ENCODE measurements around the gene EEFSEC. TPM values are rescaled to one million over a fixed set of nuclear protein-coding genes. Genes with fewer than 3 reads are reported as not detected.

Gene EEFSEC
- total and polyA plus RNA-seq, 2 of the 8 experiments (the other 6 are each of a cell fraction or from before 2014, with no cell fraction given) = 13.1 to 19.8 TPM

GRCh38 chr3:128277378-128278069, 124.2 kb downstream of the EEFSEC start:
- Histone ChIP-seq H2BK5ac (ENCODE audit: low read depth, low read length) (no peak overlapping the region), H4K20me1 (replicated peaks in 1 of 2; ENCODE audit: control insufficient read depth in 1 of 2, insufficient read depth in 2 of 2, low read length in 2 of 2) (no peaks in the 10 kb centered on the region), H4K5ac (ENCODE audit: insufficient read length, low read depth, low read length) (no peak overlapping the region), H3K79me1 (ENCODE audit: low read depth, low read length) (no peaks in the 10 kb centered on the region), H3K23me2 (ENCODE audit: low read depth, low read length) (no peaks in the 10 kb centered on the region), H2AFZ (ENCODE audit: low read length) (no peak overlapping the region), H3K4me3 (ENCODE audit: extremely low read depth in 1 of 4, insufficient read depth in 2 of 4, low read depth in 3 of 4, low read length in 4 of 4) (no peak overlapping the region), H3K23ac (ENCODE audit: insufficient read length) (no peak overlapping the region), H4K91ac (replicated peaks; ENCODE audit: insufficient read length, low read length) (peak overlapping the region; percentile 56), H3K14ac (ENCODE audit: insufficient read length) (no peak overlapping the region), H3K18ac (ENCODE audit: extremely low read depth, low read length) (no peak overlapping the region), H4K8ac (ENCODE audit: extremely low read depth, insufficient read depth, low read length) (peak overlapping the region; percentile 38; the same call in 1 of the 2 replicates), H3K9me3 (ENCODE audit: insufficient read depth in 2 of 2, low read depth in 1 of 2, low read length in 1 of 2) (no peaks in the 10 kb centered on the region), H2BK120ac (replicated peaks; ENCODE audit: low read depth, low read length) (peak overlapping the region; percentile 52), H3K9ac (replicated peaks in 1 of 4; ENCODE audit: extremely low read depth in 1 of 4, low read depth in 3 of 4, low read length in 3 of 4) (no peak overlapping the region), H2BK12ac (ENCODE audit: low read depth, low read length) (peak overlapping the region; percentile 85; the same call in 1 of the 2 replicates), H2BK20ac (ENCODE audit: low read length) (0 out of 2 replicates have a peak overlapping the region, but pooled peaks have one; percentile 9), H3K56ac (replicated peaks; ENCODE audit: insufficient read length, low read depth, low read length) (no peak overlapping the region), H3K36me3 (ENCODE audit: control insufficient read depth in 2 of 4, insufficient read depth in 4 of 4, low read length in 3 of 4) (no peaks in the 10 kb centered on the region), H3K27me3 (replicated peaks in 1 of 4; ENCODE audit: control insufficient read depth in 3 of 4, extremely low read depth in 1 of 4, insufficient read depth in 3 of 4, low read length in 3 of 4) (peaks cover 0 to 12% (median 5%) of the 10 kb centered on the region in 4 experiments; a peak in 3 of 7 replicates), H3K27ac (ENCODE audit: low read depth, low read length) (no peak overlapping the region), H2BK15ac (ENCODE audit: low read length) (peak overlapping the region; percentile 96), H3K79me2 (ENCODE audit: control insufficient read depth in 1 of 2, insufficient read depth in 2 of 2, low read length in 2 of 2) (no peaks in the 10 kb centered on the region), H3K4me2 (ENCODE audit: insufficient read depth in 1 of 2, low read depth in 2 of 2, low read length in 2 of 2) (no peak overlapping the region), H3K4ac (replicated peaks; ENCODE audit: insufficient read length, low read depth, low read length) (peak overlapping the region; percentile 53), H3K4me1 (replicated peaks in 1 of 4; ENCODE audit: control insufficient read depth in 3 of 4, insufficient read depth in 4 of 4, low read length in 3 of 4) (peaks cover 20 to 62% (median 41%) of the 10 kb centered on the region in 4 experiments), H2AK5ac (ENCODE audit: low read depth, low read length) (peak overlapping the region; percentile 70; the same call in 1 of the 2 replicates)
- no peak for FAIRE-seq
- POLR2A ChIA-PET (ENCODE audit: partially characterized antibody) = no interaction called here
- no peak for TF ChIP-seq FOSL1 (IDR thresholded peaks at IDR 0.05; ENCODE audit: insufficient read depth, low read depth, low read length)
- TF ChIP-seq CTBP2 (IDR thresholded peaks at IDR 0.05; ENCODE audit: borderline replicate concordance, insufficient read depth, insufficient read length, low read length) = no peak
- no peak for TF ChIP-seq SP4 (IDR thresholded peaks at IDR 0.05; ENCODE audit: low read length)
- TF ChIP-seq KDM5A (IDR thresholded peaks at IDR 0.05; ENCODE audit: low read length) = no peak
- no peak for TF ChIP-seq EP300 (IDR thresholded peaks at IDR 0.05; ENCODE audit: borderline replicate concordance in 1 of 2, low read depth in 2 of 2, low read length in 2 of 2)
- no peak for TF ChIP-seq MAFK (IDR thresholded peaks at IDR 0.05; ENCODE audit: low read depth, low read length)
- TF ChIP-seq GTF2F1 (IDR thresholded peaks at IDR 0.05; ENCODE audit: borderline replicate concordance, low read depth, low read length) = no peak
- TF ChIP-seq POU5F1 (IDR thresholded peaks at IDR 0.05; ENCODE audit: low read depth, low read length) = no peak
- TF ChIP-seq BACH1 (IDR thresholded peaks at IDR 0.05; ENCODE audit: low read length) = no peak
- TF ChIP-seq TCF12 (IDR thresholded peaks at IDR 0.05; ENCODE audit: low read depth, low read length) = no peak
- no peak for TF ChIP-seq POLR2AphosphoS5 (IDR thresholded peaks at IDR 0.05; ENCODE audit: low read depth, low read length)
- TF ChIP-seq YY1 (IDR thresholded peaks at IDR 0.05; ENCODE audit: low read depth, low read length) = no peak
- no peak for TF ChIP-seq SP1 (IDR thresholded peaks at IDR 0.05; ENCODE audit: low read depth, low read length)
- TF ChIP-seq SP2 (IDR thresholded peaks at IDR 0.05; ENCODE audit: low read length) = no peak
- DNase-seq (ENCODE audit: low read depth in 1 of 2, low spot score in 2 of 2) = peak in 1 of 2 experiments; percentile 40
- WGBS, 2 experiments (ENCODE audit: extremely low coverage in 1 of 2, insufficient coverage in 1 of 2, insufficient read length in 1 of 2, insufficient replicate concordance in 2 of 2, low coverage in 1 of 2, low lambda C conversion rate in 2 of 2, missing lambda C conversion rate in 1 of 2) = 83 to 100% methylated on average over 1 to 5 of the region's 5 CpGs
- CTCF ChIA-PET (ENCODE audit: partially characterized antibody) = interaction anchor here (0.6 to 2.3 kb wide), 9 partner anchors 11 to 295 kb away, joined by 3 to 14 read pairs (median 3); no protein-coding TSS in a partner anchor
